H1 (cell line): ENCODE results near the gene MACF1. TPM values are rescaled to one million over a fixed set of nuclear protein-coding genes. Genes with fewer than 3 reads are reported as not detected.

Source experiments
- CTCF ChIA-PET: fragments of 300-600 bp; sonication (Branson Sonifier 250); formaldehyde crosslinking; loops from one replicate; lab custom pipeline; 2021; ENCODE audit not compliant: partially characterized antibody; lab: Charles Lee
- POLR2A ChIA-PET: fragments of 300-600 bp; sonication (Branson Sonifier 250); formaldehyde crosslinking; loops from one replicate; lab custom pipeline; 2021; ENCODE audit warnings: inconsistent platforms; ENCODE audit not compliant: partially characterized antibody; lab: Charles Lee
- DNase-seq, 2 experiments: peaks; one replicate each; pipeline versions ENCODE4 v3.0.0 to v3.0.0-alpha.2; 2010 to 2022; ENCODE audit warnings: low spot score in 2 of 2, low read depth in 1 of 2, mixed read lengths in 1 of 2
- FAIRE-seq: peaks from 2 replicates; lab custom pipeline; 2011; peaks lifted over from hg19 to GRCh38; lab: Jason Lieb, UNC
- H2AFZ ChIP-seq: 2 replicates; pipeline ENCODE4 v1.8.1; 2012; ENCODE audit warnings: low read length, inconsistent platforms
- H2AK5ac ChIP-seq: 2 replicates; pipeline ENCODE4 v1.6.1; 2013; ENCODE audit warnings: low read depth, low read length
- H2BK120ac ChIP-seq: replicated peaks from 2 replicates; pipeline ENCODE3; 2013; ENCODE audit warnings: low read depth, low read length, inconsistent platforms
- H2BK12ac ChIP-seq: 2 replicates; pipeline ENCODE4 v1.6.1; 2013; ENCODE audit warnings: low read depth, low read length
- H2BK15ac ChIP-seq: 2 replicates; pipeline ENCODE4 v1.6.1; 2013; ENCODE audit warnings: low read length
- H2BK20ac ChIP-seq: 2 replicates; pipeline ENCODE4 v1.6.1; 2013; ENCODE audit warnings: low read length
- H2BK5ac ChIP-seq: 2 replicates; pipeline ENCODE4 v1.6.1; 2013; ENCODE audit warnings: low read depth, low read length
- H3K14ac ChIP-seq: 2 replicates; pipeline ENCODE4 v1.6.1; 2013; ENCODE audit warnings: inconsistent platforms; ENCODE audit not compliant: insufficient read length
- H3K18ac ChIP-seq: 2 replicates; pipeline ENCODE4 v1.6.1; 2013; ENCODE audit warnings: low read length; ENCODE audit errors: extremely low read depth
- H3K23ac ChIP-seq: 2 replicates; pipeline ENCODE4 v1.6.1; 2013; ENCODE audit warnings: inconsistent platforms; ENCODE audit not compliant: insufficient read length
- H3K23me2 ChIP-seq: 2 replicates; pipeline ENCODE4 v1.6.1; 2013; ENCODE audit warnings: low read depth, low read length
- H3K27ac ChIP-seq: 2 replicates; pipeline ENCODE4 v1.6.1; 2011; ENCODE audit warnings: low read depth, low read length, inconsistent platforms
- H3K27me3 ChIP-seq, 4 experiments: replicated peaks in 1 of 4; 1 replicate in 1 of 4; 2 replicates in 3 of 4; pipeline versions ENCODE4 v1.6.1 to v1.8.1; 2011 to 2013; ENCODE audit warnings: low read length in 3 of 4, mild to moderate bottlenecking in 3 of 4, inconsistent platforms in 2 of 4, mixed read lengths in 2 of 4, moderate library complexity in 1 of 4; ENCODE audit not compliant: control insufficient read depth in 3 of 4, insufficient read depth in 3 of 4; ENCODE audit errors: extremely low read depth in 1 of 4
- H3K36me3 ChIP-seq, 4 experiments: 2 replicates each; pipeline versions ENCODE4 v1.6.1 to v1.8.1; 2011 to 2013; ENCODE audit warnings: mild to moderate bottlenecking in 4 of 4, low read length in 3 of 4, moderate library complexity in 2 of 4, control low read depth in 1 of 4, inconsistent platforms in 1 of 4; ENCODE audit not compliant: insufficient read depth in 4 of 4, control insufficient read depth in 2 of 4
- H3K4ac ChIP-seq: replicated peaks from 2 replicates; pipeline ENCODE3; 2013; ENCODE audit warnings: low read length, low read depth, mixed read lengths, inconsistent platforms; ENCODE audit not compliant: insufficient read length
- H3K4me1 ChIP-seq, 4 experiments: replicated peaks in 1 of 4; 1 replicate in 1 of 4; 2 replicates in 3 of 4; pipeline versions ENCODE4 v1.6.1 to v1.8.1; 2011 to 2013; ENCODE audit warnings: low read length in 3 of 4, inconsistent platforms in 2 of 4, mixed read lengths in 1 of 4; ENCODE audit not compliant: insufficient read depth in 4 of 4, control insufficient read depth in 3 of 4
- H3K4me2 ChIP-seq, 2 experiments: 2 replicates each; pipeline versions ENCODE4 v1.6.1 to v1.8.1; 2011 to 2013; ENCODE audit warnings: low read depth in 2 of 2, low read length in 2 of 2, control low read depth in 1 of 2, inconsistent platforms in 1 of 2, mild to moderate bottlenecking in 1 of 2; ENCODE audit not compliant: insufficient read depth in 1 of 2
- H3K4me3 ChIP-seq, 4 experiments: fragments of 200-600, 300-600 bp in 1 of 4; sonication (generic), shearing (Covaris generic), sonication (Bioruptor Twin) in 1 of 4; 2 replicates each; pipeline versions ENCODE4 v1.5.1 to v1.8.1; 2011 to 2016; ENCODE audit warnings: low read length in 4 of 4, low read depth in 3 of 4, control low read depth in 2 of 4, inconsistent platforms in 2 of 4, mild to moderate bottlenecking in 2 of 4, mixed read lengths in 1 of 4, moderate library complexity in 1 of 4; ENCODE audit not compliant: insufficient read depth in 2 of 4; ENCODE audit errors: extremely low read depth in 1 of 4
- H3K56ac ChIP-seq: replicated peaks from 2 replicates; pipeline ENCODE3; 2013; ENCODE audit warnings: low read depth, mild to moderate bottlenecking, mixed read lengths, low read length, inconsistent platforms; ENCODE audit not compliant: insufficient read length
- H3K79me1 ChIP-seq: 2 replicates; pipeline ENCODE4 v1.6.1; 2013; ENCODE audit warnings: low read depth, low read length, control low read depth
- H3K79me2 ChIP-seq, 2 experiments: 2 replicates each; pipeline versions ENCODE4 v1.6.1 to v1.8.1; 2012 to 2013; ENCODE audit warnings: low read length in 2 of 2, mild to moderate bottlenecking in 2 of 2, inconsistent platforms in 1 of 2; ENCODE audit not compliant: insufficient read depth in 2 of 2, control insufficient read depth in 1 of 2
- H3K9ac ChIP-seq, 4 experiments: replicated peaks in 1 of 4; 1 replicate in 1 of 4; 2 replicates in 3 of 4; pipeline versions ENCODE4 v1.6.1 to v1.8.1; 2011 to 2013; ENCODE audit warnings: low read depth in 3 of 4, low read length in 3 of 4, control low read depth in 2 of 4, mild to moderate bottlenecking in 2 of 4, moderate library complexity in 2 of 4, inconsistent platforms in 1 of 4; ENCODE audit errors: extremely low read depth in 1 of 4
- H3K9me3 ChIP-seq, 2 experiments: 2 replicates each; pipeline versions ENCODE4 v1.6.1 to v1.8.1; 2012 to 2013; ENCODE audit warnings: mild to moderate bottlenecking in 2 of 2, moderate library complexity in 2 of 2, control low read depth in 1 of 2, inconsistent platforms in 1 of 2, low read depth in 1 of 2, low read length in 1 of 2, mixed read lengths in 1 of 2; ENCODE audit not compliant: insufficient read depth in 2 of 2
- H4K20me1 ChIP-seq, 2 experiments: replicated peaks in 1 of 2; 2 replicates each; pipeline versions ENCODE3 to v1.8.1; 2011 to 2013; ENCODE audit warnings: inconsistent platforms in 2 of 2, low read length in 2 of 2, mild to moderate bottlenecking in 1 of 2; ENCODE audit not compliant: insufficient read depth in 2 of 2, control insufficient read depth in 1 of 2
- H4K5ac ChIP-seq: 2 replicates; pipeline ENCODE4 v1.6.1; 2013; ENCODE audit warnings: low read length, low read depth, mixed read lengths, inconsistent platforms; ENCODE audit not compliant: insufficient read length
- H4K8ac ChIP-seq: 2 replicates; pipeline ENCODE4 v1.8.0; 2013; ENCODE audit warnings: mild to moderate bottlenecking, moderate library complexity, low read length, inconsistent platforms; ENCODE audit not compliant: insufficient read depth; ENCODE audit errors: extremely low read depth
- H4K91ac ChIP-seq: replicated peaks from 2 replicates; pipeline ENCODE3; 2013; ENCODE audit warnings: low read length, mixed read lengths, inconsistent platforms; ENCODE audit not compliant: insufficient read length
- CHD2 ChIP-seq: IDR thresholded peaks from 2 replicates; pipeline ENCODE4 v1.6.1; 2012; ENCODE audit warnings: low read length, improper control_type of control experiment
- CTCF ChIP-seq, 3 experiments: IDR thresholded peaks; 1 replicate in 2 of 3; 2 replicates in 1 of 3; pipeline versions ENCODE4 v1.5.1 to v1.6.1; 2011; ENCODE audit warnings: low read length in 3 of 3, mild to moderate bottlenecking in 3 of 3, inconsistent platforms in 2 of 3, low read depth in 1 of 3, moderate library complexity in 1 of 3; ENCODE audit not compliant: insufficient read depth in 1 of 3; ENCODE audit errors: control extremely low read depth in 1 of 3
- POLR2AphosphoS5 ChIP-seq: IDR thresholded peaks from 2 replicates; pipeline ENCODE4 v1.6.1; 2011; ENCODE audit warnings: low read depth, low read length
- RAD21 ChIP-seq, 2 experiments: IDR thresholded peaks in 1 of 2; conservative IDR thresholded peaks in 1 of 2; 2 replicates each; pipeline ENCODE4 v1.6.1; 2011; ENCODE audit warnings: low read depth in 2 of 2, low read length in 2 of 2, improper control_type of control experiment in 1 of 2, inconsistent platforms in 1 of 2, mild to moderate bottlenecking in 1 of 2, moderate library complexity in 1 of 2
- WGBS, 2 experiments: shearing (Covaris generic) in 1 of 2; methylation state at CpG; one replicate each; pipeline versions ENCODE4 v1.1.6 to v1.1.7; 2013 to 2015; ENCODE audit warnings: low lambda C conversion rate in 2 of 2, mixed read lengths in 2 of 2, inconsistent platforms in 1 of 2, low coverage in 1 of 2, missing lambda C conversion rate in 1 of 2; ENCODE audit not compliant: insufficient replicate concordance in 2 of 2, insufficient coverage in 1 of 2, insufficient read length in 1 of 2; ENCODE audit errors: extremely low coverage in 1 of 2, missing lambda C conversion rate in 1 of 2; 5-methylcytosine and 5-hydroxymethylcytosine counted together
- polyA plus RNA-seq, 7 experiments: library from polyadenylated mRNA; depleted of rRNA in 3 of 7; stranded (reverse) in 5 of 7; unstranded in 2 of 7; fragments of >200 nt in 5 of 7; fragments of 200-250 nt in 2 of 7; gene quantifications; 1 replicate in 5 of 7; 2 replicates in 1 of 7; 4 replicates in 1 of 7; pipeline versions ENCODE4 v1.2.1 to v1.2.3, GENCODE V29; 2011 to 2013; ENCODE audit warnings: missing spikeins in 2 of 7, mixed read lengths in 2 of 7
- total RNA-seq: library from RNA; stranded (reverse); fragmentation: NEBNext Ultra II Directional; extraction: Animal tissue kit (Norgen Biotek cat#: 25700); gene quantifications from 2 replicates; pipeline ENCODE4 v1.2.1, GENCODE V29; 2021

Gene MACF1
- total and polyA plus RNA-seq, 2 of the 8 experiments (the other 6 are each of a cell fraction or from before 2014, with no cell fraction given): 59.8 to 285 TPM

- Histone ChIP-seq H3K4me3 (no peak overlapping the region), H2BK12ac (no peak overlapping the region), H3K27ac (no peak overlapping the region), H3K14ac (no peak overlapping the region), H3K27me3 (no peaks in the 10 kb centered on the region), H3K56ac (no peak overlapping the region), H4K5ac (no peak overlapping the region), H2AFZ (no peak overlapping the region), H2BK120ac (no peak overlapping the region), H2BK20ac (no peak overlapping the region), H3K9me3 (no peaks in the 10 kb centered on the region), H3K4ac (no peak overlapping the region), H3K4me1 (no peaks in the 10 kb centered on the region), H2BK15ac (no peak overlapping the region), H4K91ac (no peak overlapping the region), H3K79me2 (no peaks in the 10 kb centered on the region), H3K36me3 (peaks cover 16 to 62% (median 48%) of the 10 kb centered on the region in 4 experiments), H3K4me2 (no peak overlapping the region), H4K8ac (no peak overlapping the region), H3K18ac (no peak overlapping the region), H3K9ac (no peak overlapping the region), H3K23me2 (no peaks in the 10 kb centered on the region), H4K20me1 (no peaks in the 10 kb centered on the region), H2BK5ac (no peak overlapping the region), H3K79me1 (no peaks in the 10 kb centered on the region; the same call in 1 of the 2 replicates), H3K23ac (no peak overlapping the region), H2AK5ac (no peak overlapping the region)
- ChIA-PET CTCF (interaction anchor here (0.6 to 1.7 kb wide), 10 partner anchors 9 to 461 kb away, joined by 3 to 5 read pairs (median 3); no protein-coding TSS in a partner anchor), POLR2A (no interaction called here)
- no peak for TF ChIP-seq POLR2AphosphoS5
- TF ChIP-seq CHD2: no peak
- no peak for TF ChIP-seq CTCF (IDR thresholded peaks at IDR 0.05; ENCODE audit: control extremely low read depth in 1 of 3, insufficient read depth in 1 of 3, low read depth in 1 of 3, low read length in 3 of 3)
- no peak for TF ChIP-seq RAD21 (IDR thresholded peaks at IDR 0.05 in 1 of 2, conservative IDR thresholded peaks at IDR 0.05 in 1 of 2; ENCODE audit: low read depth in 2 of 2, low read length in 2 of 2)
- 97% methylated on average over 5 of the region's 5 CpGs; no CpG with 5 or more reads in 1 of the 2 experiments for WGBS, 2 experiments
- DNase-seq: no peak
- FAIRE-seq: no peak
These were observed 84.4 kb downstream of the MACF1 start for GRCh38 chr1:39288735-39289465.
